GM23338 (cell line): ENCODE data around the gene VTCN1. TPM values are rescaled to one million over a fixed set of nuclear protein-coding genes. Genes with fewer than 3 reads are reported as not detected.

Experiments used
- ATAC-seq: fragments of 200-7000 bp; cut with Tn5 transposase; 3 replicates; pipeline ENCODE4 v1.9.1; 2020
- DNase-seq: peaks from one replicate; pipeline ENCODE4 v3.0.0-alpha.2; 2015; ENCODE audit warnings: low spot score
- H2AFZ ChIP-seq: fragments of 200-600 bp; sonication (generic); 2 replicates; pipeline ENCODE4 v1.8.0; 2016; ENCODE audit warnings: antibody characterized with exemption, mild to moderate bottlenecking, moderate library complexity
- H3F3A ChIP-seq: fragments of 200-600 bp; sonication (generic); replicated peaks from 2 replicates; pipeline ENCODE4 v1.8.0; 2017; ENCODE audit warnings: antibody characterized with exemption, mixed run types, low read depth
- H3K27ac ChIP-seq: fragments of 200-600 bp; sonication (generic); 2 replicates; pipeline ENCODE4 v1.6.1; 2016; ENCODE audit warnings: low read depth
- H3K27me3 ChIP-seq: fragments of 200-600 bp; sonication (generic); 2 replicates; pipeline ENCODE4 v1.8.0; 2016; ENCODE audit warnings: mild to moderate bottlenecking, mixed run types, moderate library complexity; ENCODE audit not compliant: insufficient read depth
- H3K36me3 ChIP-seq: fragments of 200-600 bp; sonication (generic); 2 replicates; pipeline ENCODE4 v1.8.0; 2016; ENCODE audit warnings: mild to moderate bottlenecking; ENCODE audit not compliant: insufficient read depth
- H3K4me1 ChIP-seq: fragments of 200-600 bp; sonication (generic); 2 replicates; pipeline ENCODE4 v1.8.0; 2016; ENCODE audit warnings: mild to moderate bottlenecking, moderate library complexity; ENCODE audit not compliant: insufficient read depth
- H3K4me2 ChIP-seq: fragments of 200-600 bp; sonication (generic); 2 replicates; pipeline ENCODE4 v1.7.1; 2017; ENCODE audit warnings: mixed run types
- H3K4me3 ChIP-seq: fragments of 200-600 bp; sonication (generic); 2 replicates; pipeline ENCODE4 v1.6.1; 2016; ENCODE audit warnings: mixed run types
- H3K79me2 ChIP-seq: fragments of 200-600 bp; sonication (generic); replicated peaks from 2 replicates; pipeline ENCODE4 v1.8.0; 2017; ENCODE audit warnings: mild to moderate bottlenecking; ENCODE audit not compliant: insufficient read depth
- H3K9me2 ChIP-seq: fragments of 200-600 bp; sonication (generic); 2 replicates; pipeline ENCODE4 v1.8.0; 2017; ENCODE audit not compliant: insufficient read depth
- H4K20me1 ChIP-seq: fragments of 200-600 bp; sonication (generic); replicated peaks from 2 replicates; pipeline ENCODE4 v1.8.0; 2017; ENCODE audit warnings: mild to moderate bottlenecking; ENCODE audit not compliant: insufficient read depth
- H3K27ac Mint-ChIP-seq: 2 replicates; pipeline ENCODE4 v1.8.0; 2020; ENCODE audit warnings: inconsistent platforms, mild to moderate bottlenecking, moderate library complexity, mixed read lengths
- H3K27me3 Mint-ChIP-seq: 3 replicates; pipeline ENCODE4 v1.8.0; 2022; ENCODE audit warnings: low read depth, mild to moderate bottlenecking, moderate library complexity, mixed read lengths, inconsistent platforms; ENCODE audit not compliant: insufficient read depth, poor library complexity
- H3K36me3 Mint-ChIP-seq: 3 replicates; pipeline ENCODE4 v1.8.0; 2021; ENCODE audit warnings: low read depth, mild to moderate bottlenecking, inconsistent platforms, moderate library complexity, mixed read lengths
- H3K4me1 Mint-ChIP-seq: 3 replicates; pipeline ENCODE4 v1.8.0; 2020; ENCODE audit warnings: mild to moderate bottlenecking, inconsistent platforms, mixed read lengths
- H3K4me3 Mint-ChIP-seq: 3 replicates; pipeline ENCODE4 v1.8.0; 2021; ENCODE audit warnings: moderate library complexity, mild to moderate bottlenecking, inconsistent platforms, mixed read lengths
- H3K9me3 Mint-ChIP-seq: 3 replicates; pipeline ENCODE4 v1.8.0; 2020; ENCODE audit warnings: moderate library complexity, mild to moderate bottlenecking, inconsistent platforms, mixed read lengths
- CREB1 ChIP-seq: fragments of 250-450 bp; sonication (Bioruptor Pico); IDR thresholded peaks from 2 replicates; pipeline ENCODE4 v1.5.0; 2020; ENCODE audit warnings: low read depth, mild to moderate bottlenecking, moderate library complexity
- CTCF ChIP-seq, 2 experiments: fragments of 200-600 bp in 1 of 2; sonication (generic) in 1 of 2; conservative IDR thresholded peaks; 2 replicates each; pipeline versions ENCODE4 v1.5.1 to v1.6.1; 2016 to 2017; ENCODE audit warnings: antibody characterized with exemption in 2 of 2, low read depth in 2 of 2, mild to moderate bottlenecking in 2 of 2, moderate library complexity in 1 of 2
- EZH2phosphoT487 ChIP-seq: fragments of 200-600 bp; sonication (generic); IDR thresholded peaks from one replicate; pipeline ENCODE4 v1.8.1; 2018; ENCODE audit warnings: antibody characterized with exemption; ENCODE audit not compliant: unreplicated experiment
- POLR2AphosphoS5 ChIP-seq: IDR thresholded peaks from 2 replicates; pipeline ENCODE4 v1.6.1; 2016; ENCODE audit warnings: antibody characterized with exemption, low read depth
- ZNF114 ChIP-seq: fragments of 250-450 bp; sonication (Bioruptor Pico); IDR thresholded peaks from 2 replicates; pipeline ENCODE4 v1.5.0; 2020; ENCODE audit warnings: mild to moderate bottlenecking, moderate library complexity
- ZNF331 ChIP-seq: fragments of 250-450 bp; sonication (Bioruptor Pico); IDR thresholded peaks from 2 replicates; pipeline ENCODE4 v1.5.0; 2020; ENCODE audit warnings: low read depth, mild to moderate bottlenecking, moderate library complexity
- polyA plus RNA-seq: library from polyadenylated mRNA; unstranded; fragments of >200 nt; fragmentation: Nextera tagmentation; extraction: Ambion mirVana; gene quantifications from 2 replicates; pipeline ENCODE4 v1.2.1, GENCODE V29; 2016
- total RNA-seq: library from RNA; depleted of rRNA; stranded (reverse); fragments of >200 nt; shearing (Covaris generic); gene quantifications from 2 replicates; pipeline ENCODE4 v1.2.3, GENCODE V29; 2014
- TF ChIP-seq, protein P1 (sequence below): fragments of 250-450 bp; sonication (Bioruptor Pico); IDR thresholded peaks from 2 replicates; pipeline ENCODE4 v1.5.0; 2020; ENCODE audit warnings: mild to moderate bottlenecking, moderate library complexity
- TF ChIP-seq, protein P2 (sequence below): IDR thresholded peaks from 2 replicates; pipeline ENCODE4 v1.6.1; 2016; ENCODE audit warnings: antibody characterized with exemption
- TF ChIP-seq, protein P3 (sequence below): IDR thresholded peaks from one replicate; pipeline ENCODE4 v1.6.1; 2018; ENCODE audit warnings: antibody characterized with exemption; ENCODE audit not compliant: unreplicated experiment

VTCN1 gene
- total and polyA plus RNA-seq, 2 experiments from 2014 or later: not detected

DNA sequence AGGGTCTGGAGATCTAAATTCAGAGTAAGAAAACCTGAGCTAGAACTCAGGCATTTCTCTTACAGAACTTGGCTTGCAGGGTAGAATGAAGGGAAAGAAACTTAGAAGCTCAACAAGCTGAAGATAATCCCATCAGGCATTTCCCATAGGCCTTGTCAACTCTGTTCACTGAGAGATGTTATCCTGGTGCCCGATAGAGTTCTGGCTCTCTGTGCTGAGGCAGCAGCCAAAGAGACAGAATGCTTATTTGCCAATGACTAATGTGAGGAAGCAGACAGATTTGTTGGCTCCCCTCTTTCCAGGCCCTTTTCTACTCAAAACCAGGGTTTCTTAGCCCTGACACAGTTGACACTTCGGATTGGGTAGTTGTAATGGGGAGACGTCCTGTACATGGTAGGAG is 66.9 kb downstream of the VTCN1 start (continued):
- TF ChIP-seq, protein P1, sequence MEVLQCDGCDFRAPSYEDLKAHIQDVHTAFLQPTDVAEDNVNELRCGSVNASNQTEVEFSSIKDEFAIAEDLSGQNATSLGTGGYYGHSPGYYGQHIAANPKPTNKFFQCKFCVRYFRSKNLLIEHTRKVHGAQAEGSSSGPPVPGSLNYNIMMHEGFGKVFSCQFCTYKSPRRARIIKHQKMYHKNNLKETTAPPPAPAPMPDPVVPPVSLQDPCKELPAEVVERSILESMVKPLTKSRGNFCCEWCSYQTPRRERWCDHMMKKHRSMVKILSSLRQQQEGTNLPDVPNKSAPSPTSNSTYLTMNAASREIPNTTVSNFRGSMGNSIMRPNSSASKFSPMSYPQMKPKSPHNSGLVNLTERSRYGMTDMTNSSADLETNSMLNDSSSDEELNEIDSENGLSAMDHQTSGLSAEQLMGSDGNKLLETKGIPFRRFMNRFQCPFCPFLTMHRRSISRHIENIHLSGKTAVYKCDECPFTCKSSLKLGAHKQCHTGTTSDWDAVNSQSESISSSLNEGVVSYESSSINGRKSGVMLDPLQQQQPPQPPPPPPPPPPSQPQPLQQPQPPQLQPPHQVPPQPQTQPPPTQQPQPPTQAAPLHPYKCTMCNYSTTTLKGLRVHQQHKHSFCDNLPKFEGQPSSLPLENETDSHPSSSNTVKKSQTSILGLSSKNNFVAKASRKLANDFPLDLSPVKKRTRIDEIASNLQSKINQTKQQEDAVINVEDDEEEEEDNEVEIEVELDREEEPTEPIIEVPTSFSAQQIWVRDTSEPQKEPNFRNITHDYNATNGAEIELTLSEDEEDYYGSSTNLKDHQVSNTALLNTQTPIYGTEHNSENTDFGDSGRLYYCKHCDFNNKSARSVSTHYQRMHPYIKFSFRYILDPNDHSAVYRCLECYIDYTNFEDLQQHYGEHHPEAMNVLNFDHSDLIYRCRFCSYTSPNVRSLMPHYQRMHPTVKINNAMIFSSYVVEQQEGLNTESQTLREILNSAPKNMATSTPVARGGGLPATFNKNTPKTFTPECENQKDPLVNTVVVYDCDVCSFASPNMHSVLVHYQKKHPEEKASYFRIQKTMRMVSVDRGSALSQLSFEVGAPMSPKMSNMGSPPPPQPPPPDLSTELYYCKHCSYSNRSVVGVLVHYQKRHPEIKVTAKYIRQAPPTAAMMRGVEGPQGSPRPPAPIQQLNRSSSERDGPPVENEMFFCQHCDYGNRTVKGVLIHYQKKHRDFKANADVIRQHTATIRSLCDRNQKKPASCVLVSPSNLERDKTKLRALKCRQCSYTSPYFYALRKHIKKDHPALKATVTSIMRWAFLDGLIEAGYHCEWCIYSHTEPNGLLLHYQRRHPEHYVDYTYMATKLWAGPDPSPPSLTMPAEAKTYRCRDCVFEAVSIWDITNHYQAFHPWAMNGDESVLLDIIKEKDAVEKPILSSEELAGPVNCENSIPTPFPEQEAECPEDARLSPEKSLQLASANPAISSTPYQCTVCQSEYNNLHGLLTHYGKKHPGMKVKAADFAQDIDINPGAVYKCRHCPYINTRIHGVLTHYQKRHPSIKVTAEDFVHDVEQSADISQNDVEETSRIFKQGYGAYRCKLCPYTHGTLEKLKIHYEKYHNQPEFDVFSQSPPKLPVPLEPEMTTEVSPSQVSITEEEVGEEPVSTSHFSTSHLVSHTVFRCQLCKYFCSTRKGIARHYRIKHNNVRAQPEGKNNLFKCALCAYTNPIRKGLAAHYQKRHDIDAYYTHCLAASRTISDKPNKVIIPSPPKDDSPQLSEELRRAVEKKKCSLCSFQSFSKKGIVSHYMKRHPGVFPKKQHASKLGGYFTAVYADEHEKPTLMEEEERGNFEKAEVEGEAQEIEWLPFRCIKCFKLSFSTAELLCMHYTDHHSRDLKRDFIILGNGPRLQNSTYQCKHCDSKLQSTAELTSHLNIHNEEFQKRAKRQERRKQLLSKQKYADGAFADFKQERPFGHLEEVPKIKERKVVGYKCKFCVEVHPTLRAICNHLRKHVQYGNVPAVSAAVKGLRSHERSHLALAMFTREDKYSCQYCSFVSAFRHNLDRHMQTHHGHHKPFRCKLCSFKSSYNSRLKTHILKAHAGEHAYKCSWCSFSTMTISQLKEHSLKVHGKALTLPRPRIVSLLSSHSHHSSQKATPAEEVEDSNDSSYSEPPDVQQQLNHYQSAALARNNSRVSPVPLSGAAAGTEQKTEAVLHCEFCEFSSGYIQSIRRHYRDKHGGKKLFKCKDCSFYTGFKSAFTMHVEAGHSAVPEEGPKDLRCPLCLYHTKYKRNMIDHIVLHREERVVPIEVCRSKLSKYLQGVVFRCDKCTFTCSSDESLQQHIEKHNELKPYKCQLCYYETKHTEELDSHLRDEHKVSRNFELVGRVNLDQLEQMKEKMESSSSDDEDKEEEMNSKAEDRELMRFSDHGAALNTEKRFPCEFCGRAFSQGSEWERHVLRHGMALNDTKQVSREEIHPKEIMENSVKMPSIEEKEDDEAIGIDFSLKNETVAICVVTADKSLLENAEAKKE (CRISPR knock-in tag): no peak

DNA sequence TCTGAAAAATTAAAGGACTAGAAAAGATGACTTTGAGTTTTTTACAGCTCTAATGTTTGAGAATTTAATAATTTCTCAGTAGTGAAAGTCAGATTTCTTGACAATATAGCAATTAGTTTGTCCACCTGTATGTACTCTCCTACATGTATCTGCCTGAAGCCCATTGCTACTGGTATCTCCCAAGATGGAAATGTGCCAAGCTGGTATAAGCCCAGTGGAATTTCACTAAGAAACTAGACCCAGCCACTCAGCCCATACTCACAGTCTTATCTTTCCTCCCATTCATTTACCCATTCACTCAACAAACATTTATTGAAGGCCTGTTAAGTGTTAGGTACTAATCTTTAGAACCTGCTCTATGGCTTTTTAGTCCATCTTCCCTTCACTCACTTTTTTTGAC is 67.6 kb downstream of the VTCN1 start:
- H3K27me3 ChIP-seq: no peaks in the 10 kb centered on the region
- Mint-ChIP-seq H3K36me3 (no peaks in the 10 kb centered on the region), H3K4me1 (peaks cover 13% of the 10 kb centered on the region), H3K27ac (no peak overlapping the region), H3K4me3 (no peak overlapping the region), H3K9me3 (no peaks in the 10 kb centered on the region), H3K27me3 (no peaks in the 10 kb centered on the region)
- H3K4me1 ChIP-seq: peaks cover 10% of the 10 kb centered on the region; the same call in 1 of the 2 replicates
- no peak overlapping the region for H3K27ac ChIP-seq
- no peaks in the 10 kb centered on the region for H3F3A ChIP-seq
- no peaks in the 10 kb centered on the region for H3K79me2 ChIP-seq
- H3K4me2 ChIP-seq: no peak overlapping the region
- H3K9me2 ChIP-seq: peaks cover under 1% of the 10 kb centered on the region; the same call in 1 of the 2 replicates
- H3K36me3 ChIP-seq: no peaks in the 10 kb centered on the region
- no peak overlapping the region for H3K4me3 ChIP-seq
- H2AFZ ChIP-seq: no peak overlapping the region
- no peaks in the 10 kb centered on the region for H4K20me1 ChIP-seq
- DNase-seq (no peak), ATAC-seq (no peak)
- TF ChIP-seq CREB1 (CRISPR knock-in tag): no peak
- TF ChIP-seq, protein P2, sequence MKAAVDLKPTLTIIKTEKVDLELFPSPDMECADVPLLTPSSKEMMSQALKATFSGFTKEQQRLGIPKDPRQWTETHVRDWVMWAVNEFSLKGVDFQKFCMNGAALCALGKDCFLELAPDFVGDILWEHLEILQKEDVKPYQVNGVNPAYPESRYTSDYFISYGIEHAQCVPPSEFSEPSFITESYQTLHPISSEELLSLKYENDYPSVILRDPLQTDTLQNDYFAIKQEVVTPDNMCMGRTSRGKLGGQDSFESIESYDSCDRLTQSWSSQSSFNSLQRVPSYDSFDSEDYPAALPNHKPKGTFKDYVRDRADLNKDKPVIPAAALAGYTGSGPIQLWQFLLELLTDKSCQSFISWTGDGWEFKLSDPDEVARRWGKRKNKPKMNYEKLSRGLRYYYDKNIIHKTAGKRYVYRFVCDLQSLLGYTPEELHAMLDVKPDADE: no peak
- TF ChIP-seq CTCF (conservative IDR thresholded peaks at IDR 0.05; ENCODE audit: low read depth in 2 of 2): no peak
- TF ChIP-seq ZNF331 (CRISPR knock-in tag): no peak
- no peak for TF ChIP-seq EZH2phosphoT487
- no peak for TF ChIP-seq ZNF114
- TF ChIP-seq, protein P3, sequence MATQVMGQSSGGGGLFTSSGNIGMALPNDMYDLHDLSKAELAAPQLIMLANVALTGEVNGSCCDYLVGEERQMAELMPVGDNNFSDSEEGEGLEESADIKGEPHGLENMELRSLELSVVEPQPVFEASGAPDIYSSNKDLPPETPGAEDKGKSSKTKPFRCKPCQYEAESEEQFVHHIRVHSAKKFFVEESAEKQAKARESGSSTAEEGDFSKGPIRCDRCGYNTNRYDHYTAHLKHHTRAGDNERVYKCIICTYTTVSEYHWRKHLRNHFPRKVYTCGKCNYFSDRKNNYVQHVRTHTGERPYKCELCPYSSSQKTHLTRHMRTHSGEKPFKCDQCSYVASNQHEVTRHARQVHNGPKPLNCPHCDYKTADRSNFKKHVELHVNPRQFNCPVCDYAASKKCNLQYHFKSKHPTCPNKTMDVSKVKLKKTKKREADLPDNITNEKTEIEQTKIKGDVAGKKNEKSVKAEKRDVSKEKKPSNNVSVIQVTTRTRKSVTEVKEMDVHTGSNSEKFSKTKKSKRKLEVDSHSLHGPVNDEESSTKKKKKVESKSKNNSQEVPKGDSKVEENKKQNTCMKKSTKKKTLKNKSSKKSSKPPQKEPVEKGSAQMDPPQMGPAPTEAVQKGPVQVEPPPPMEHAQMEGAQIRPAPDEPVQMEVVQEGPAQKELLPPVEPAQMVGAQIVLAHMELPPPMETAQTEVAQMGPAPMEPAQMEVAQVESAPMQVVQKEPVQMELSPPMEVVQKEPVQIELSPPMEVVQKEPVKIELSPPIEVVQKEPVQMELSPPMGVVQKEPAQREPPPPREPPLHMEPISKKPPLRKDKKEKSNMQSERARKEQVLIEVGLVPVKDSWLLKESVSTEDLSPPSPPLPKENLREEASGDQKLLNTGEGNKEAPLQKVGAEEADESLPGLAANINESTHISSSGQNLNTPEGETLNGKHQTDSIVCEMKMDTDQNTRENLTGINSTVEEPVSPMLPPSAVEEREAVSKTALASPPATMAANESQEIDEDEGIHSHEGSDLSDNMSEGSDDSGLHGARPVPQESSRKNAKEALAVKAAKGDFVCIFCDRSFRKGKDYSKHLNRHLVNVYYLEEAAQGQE: no peak
- TF ChIP-seq POLR2AphosphoS5: no peak
